CD4-positive, alpha-beta T cell treated with Interleukin-6 for 4 hours (primary cell): Measurements from ENCODE around the gene DDX19B.
"Not testable (repeated sequence)": the region's sequence is repeated elsewhere in the genome, so short reads cannot be mapped to it uniquely, and the experiment has no call there.

Experiments used
- DNase-seq: peaks from one replicate; pipeline ENCODE4 v3.0.0-alpha.2; 2020; ENCODE audit warnings: mixed read lengths

DDX19B gene

DNA sequence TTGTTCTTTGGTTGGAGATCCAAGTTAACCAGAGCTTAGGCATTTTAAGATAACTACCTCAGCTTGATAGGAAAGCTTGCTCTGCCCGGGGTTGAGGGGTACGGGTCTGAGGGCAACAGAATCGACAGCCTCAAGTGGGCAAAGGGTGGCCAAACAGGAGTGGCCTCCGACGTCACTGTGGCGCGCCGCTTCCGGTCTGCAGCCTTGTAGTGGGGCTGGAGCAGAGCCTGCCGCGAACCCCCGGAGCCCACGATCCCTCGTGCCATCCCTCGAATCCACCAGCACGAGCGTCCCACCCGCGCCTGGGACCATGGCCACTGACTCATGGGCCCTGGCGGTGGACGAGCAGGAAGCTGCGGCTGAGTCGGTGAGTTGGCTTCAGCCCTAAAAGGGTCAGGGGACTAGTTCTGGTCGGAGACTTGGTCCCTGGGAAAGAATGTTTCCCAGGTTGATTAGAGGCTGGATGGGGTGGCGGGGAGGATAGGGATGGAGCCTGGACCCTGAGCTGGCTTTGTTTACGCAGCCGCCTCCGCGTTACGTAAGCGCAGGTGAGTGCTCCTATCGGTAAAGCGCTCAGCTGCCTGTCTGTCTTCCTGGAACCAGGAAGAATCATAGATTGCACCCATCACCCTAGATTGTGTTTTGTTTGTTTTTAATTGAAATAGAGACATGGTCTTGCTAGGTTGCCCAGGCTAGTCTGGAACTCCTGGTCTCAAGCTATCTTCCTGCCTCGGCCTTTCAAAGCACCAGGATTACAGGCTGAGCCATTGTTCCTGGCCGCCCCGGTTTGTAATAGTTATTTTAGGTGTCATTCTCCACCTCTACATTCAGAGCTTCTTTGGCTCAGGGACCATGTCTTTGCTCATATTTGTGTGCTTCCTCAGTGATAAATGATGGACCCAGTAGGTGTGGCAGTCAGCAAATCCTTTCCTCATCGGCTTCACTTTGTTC, at the start of gene DDX19B:
Gene DDX19B (plus strand): TSS at position 199 of the 951 bp plus-strand sequence. CDS start 112 bp downstream, at position 311.
- peak; percentile 69 for DNase-seq

DNA sequence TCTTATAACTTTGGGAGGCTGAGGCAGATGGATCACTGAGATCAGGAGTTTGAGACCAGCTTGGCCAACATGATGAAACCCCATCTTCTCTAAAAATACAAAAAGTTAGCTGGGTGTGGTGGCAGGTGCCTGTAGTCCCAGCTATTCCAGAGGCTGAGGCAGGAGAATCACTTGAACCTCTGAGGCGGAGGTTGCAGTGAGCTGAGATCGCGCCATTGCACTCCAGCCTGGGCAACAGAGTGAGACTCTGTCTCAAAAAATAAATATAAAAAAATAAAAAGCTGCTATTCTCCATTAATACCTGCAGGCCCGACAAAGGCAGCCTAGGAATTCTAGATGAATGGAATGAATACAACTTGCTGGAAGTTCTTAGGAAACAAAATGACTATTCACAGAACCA, 49.3 kb upstream of the DDX19B start:
- DNase-seq = not testable (repeated sequence)

DNA sequence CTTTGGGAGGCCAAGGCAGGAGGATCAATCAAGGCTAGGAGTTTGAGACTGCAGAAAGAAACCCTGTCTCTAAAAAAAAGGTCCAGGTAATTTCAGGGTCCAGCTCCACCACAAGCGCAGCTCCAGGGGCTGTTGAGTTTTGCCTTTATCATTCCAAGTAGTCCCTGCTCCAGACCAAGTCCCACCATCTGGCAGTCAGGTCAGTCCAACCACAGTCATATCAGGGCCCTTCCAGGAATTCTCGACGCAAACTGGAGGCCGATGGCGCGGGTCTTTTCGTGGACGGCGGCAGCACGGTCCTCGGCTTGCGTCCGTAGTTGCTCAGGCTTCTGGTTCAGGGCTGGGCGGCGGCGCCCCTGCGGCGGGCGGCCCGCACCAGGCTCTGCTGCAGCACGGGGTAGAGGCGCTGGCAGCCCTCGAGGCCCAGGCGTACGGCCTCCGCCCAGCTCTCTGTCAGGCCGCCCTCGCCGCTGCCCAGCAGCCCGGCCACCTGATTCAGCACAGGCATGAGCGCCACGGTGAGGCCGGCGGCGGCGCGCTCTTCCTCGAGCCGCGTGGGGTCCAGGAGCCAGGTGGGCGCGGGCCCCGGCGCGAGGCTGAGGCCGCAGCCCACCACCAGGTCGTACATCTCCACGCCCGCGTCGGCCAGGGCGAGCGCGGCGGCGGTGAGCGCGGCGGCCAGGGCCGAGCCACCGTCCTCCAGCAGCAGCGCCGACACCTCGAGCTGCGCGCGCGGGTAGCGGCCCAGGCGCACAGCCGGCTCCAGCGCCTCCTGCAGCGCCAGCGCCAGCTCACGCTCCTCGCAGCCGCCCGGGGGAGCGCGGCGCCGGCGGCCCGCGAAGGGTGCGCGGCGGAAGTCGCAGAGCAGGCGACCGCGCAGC, 48.0 kb upstream of the DDX19B start:
- no peak for DNase-seq

DNA sequence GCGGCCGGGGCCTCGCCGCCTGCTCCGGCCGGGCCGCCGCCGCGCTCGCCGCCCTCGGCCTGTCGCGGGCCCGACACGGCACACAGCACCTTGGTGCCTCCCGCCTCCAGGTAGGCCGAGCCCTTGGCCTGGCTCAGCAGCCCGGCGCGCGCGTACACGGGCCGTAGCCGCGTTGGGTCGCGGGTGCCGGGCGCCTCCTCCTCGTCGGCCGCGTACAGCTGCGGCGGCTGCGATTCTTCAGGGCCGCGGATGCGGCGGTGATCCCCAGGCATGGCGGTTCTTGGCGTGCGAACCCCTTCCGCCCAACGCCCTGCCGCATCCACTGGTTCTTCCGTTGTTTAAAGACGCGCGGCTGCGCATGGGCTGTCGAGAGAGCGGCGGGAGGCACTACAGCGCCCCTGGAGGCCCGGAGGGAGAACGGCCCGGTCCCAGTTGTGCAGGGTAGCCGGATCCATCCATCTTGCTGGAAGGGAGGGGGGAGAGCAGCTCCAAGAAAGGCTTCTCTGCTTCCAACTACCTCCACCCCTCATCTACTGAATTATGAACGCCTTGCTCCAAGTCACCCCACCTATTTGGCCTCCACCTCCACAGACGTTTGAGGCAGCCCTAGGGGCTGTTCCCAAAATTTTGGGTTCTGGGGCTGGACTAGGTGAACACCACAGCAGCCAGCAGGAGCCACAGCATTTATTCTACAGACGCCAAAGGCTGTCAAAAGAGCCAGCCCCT, 47.2 kb upstream of the DDX19B start, which contains the start of gene EXOSC6:
Gene EXOSC6 (minus strand): TSS at position 312 of the 726 bp plus-strand sequence. CDS start 40 bp downstream, at position 272.
- peak; percentile 94 for DNase-seq

DNA sequence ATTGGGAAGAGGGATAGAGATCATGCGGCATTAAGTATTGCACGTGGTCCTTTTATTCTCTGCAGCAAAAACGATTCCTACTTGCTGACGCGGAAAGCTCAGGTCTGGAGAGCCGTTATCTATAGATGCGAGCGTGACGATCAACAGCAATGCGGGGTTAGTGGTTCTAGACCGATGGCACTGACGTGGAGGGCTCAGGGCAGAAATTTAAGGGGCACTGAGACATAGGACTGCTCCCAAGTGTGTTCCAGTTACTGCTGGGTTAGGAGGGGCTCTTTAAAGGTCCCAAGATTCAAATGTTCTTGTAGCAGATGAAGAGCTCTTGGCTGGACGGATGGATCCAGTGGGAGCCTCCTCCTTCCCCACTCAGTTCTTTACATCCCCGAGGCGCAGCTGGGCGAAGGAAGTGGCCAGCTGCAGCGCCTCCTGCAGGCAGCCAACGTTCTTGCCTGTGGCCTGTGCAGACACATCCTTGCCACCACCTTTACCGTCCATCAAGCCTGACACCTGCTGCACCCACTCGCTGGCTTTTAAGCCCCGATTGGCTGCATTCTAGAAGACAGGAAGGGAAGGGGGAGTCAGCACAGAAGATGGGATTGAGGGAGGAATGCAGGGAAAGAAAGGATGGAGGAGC, 46.5 kb upstream of the DDX19B start:
- no peak for DNase-seq

DNA sequence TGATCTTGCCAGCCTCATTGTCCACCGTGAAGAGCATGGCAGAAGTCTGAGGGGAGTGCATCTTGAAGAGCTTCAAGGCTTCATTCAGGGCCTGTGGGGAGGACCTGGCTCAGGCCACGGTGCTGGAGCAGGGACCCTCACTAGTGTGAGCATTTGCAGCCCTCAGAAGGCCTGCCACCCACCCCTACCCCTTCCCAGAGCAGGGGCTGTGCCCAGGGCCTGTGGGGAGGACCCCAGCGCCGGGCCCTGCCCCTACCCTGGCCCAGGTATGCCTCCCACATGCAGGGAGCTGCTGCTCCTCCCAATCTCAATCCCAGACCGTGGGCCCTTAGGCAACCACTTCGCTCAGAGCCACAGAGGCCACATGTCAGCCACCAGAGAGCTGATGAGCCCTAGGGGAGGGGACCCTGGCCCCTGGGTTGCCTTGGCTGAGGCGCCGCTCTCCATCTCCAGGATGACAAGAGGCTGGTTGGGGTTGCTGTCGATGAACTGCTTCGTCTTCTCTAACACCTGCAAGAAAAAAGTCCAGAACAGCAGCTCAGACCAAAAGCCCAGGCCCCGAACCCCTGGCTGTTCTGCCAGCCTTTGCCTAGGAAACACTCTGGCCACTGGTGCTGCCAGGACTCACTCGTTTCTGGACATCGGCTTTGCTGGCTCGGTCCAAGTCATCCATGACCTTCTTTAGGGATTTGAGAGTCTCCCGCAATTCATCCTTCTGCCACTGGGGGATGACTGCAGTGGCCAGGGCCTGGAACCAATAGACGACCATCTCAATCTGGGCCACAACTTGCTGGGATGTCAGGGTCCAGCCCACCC, 45.5 kb upstream of the DDX19B start:
- DNase-seq = peak; percentile 41

DNA sequence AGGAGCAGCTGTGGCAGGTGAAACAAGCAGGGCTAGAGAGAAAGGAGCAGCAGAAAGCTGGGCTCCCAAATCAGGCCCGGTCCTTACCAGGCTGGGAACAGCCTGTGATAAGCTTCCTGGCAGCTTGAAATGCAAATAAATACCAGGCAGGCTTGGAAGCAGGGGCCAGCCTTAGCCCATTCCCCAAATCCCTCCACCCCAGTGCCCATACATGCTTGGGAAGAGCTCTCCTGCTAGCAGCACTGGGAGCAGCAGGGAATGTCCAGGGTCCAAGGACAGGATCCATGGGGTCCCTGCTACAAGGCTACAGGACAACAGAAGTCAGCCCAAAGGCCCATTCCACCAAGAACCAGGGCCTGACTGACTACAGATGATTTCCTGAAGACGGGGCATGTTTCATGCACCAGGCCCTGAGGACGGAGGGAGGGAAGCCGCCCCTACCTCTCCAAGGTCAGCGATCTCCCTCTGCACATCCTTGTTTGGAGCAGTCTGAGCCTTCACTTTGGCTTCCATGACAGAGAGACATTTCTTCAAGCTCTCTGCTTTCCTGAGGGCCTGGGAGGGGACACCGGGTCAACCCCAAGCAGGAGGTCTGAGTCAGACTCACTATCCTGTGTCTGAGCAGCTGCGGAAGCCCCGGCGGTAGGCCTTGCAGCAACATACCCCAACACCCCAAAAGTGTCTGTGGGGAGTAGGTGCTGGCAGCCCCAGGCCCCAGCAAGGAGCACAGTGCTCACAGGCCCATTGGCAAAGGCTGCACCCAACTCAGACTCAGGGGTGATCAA, 44.6 kb upstream of the DDX19B start:
- no peak for DNase-seq

DNA sequence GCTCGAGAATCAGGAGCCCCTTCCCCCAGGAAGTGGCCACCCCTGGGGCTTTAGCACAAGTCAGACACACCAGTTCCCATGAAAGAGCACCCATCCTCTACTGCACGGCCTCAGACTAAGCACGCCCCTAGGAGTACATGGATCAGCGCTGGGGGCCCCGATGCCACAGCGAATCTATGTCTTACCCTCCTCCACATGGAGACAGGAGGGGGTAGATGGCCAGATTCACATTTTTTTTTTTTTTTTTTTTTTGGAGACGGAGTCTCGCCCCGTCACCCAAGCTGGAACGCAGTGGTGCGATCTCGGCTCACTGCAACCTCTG, 44.1 kb upstream of the DDX19B start:
- no peak for DNase-seq

DNA sequence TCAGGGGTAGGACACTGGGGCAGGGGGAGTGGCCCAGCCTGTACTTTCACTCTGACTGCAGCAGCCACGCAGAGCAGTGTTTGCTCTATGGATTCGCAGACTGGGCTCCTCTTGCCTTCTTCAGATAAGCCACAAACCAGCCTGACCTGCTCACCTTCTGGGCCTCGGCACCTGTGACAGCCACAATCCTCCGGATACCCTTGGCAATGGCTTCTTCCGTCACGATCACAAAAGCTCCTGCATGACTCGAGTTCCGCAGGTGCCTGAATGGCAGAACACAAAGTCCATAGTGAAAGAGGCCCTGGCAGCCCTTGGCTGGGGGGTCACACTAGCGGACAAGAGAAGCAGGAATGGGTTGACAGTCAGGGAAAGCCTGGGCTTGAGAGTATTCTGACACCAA, 43.4 kb upstream of the DDX19B start:
- no peak for DNase-seq

DNA sequence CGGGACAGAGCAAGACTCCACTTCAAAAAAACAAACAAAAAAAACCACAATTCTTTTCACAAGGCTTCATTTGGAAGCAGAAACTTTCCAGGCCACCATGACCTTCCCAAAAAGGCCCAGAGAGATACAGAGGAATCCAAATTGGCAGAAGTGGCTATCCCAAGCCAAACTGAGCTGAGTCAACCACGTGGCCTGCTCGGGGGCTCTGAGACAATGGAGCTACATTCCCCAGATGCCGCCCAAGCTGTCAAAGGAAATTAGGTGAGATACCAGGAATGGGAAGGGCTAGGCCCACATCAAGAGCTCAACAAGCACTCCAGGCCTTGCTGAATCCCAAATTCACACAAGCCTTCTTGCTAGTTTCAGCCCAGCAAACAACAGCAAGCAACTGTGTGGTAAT, 41.6 kb upstream of the DDX19B start:
- no peak for DNase-seq

DNA sequence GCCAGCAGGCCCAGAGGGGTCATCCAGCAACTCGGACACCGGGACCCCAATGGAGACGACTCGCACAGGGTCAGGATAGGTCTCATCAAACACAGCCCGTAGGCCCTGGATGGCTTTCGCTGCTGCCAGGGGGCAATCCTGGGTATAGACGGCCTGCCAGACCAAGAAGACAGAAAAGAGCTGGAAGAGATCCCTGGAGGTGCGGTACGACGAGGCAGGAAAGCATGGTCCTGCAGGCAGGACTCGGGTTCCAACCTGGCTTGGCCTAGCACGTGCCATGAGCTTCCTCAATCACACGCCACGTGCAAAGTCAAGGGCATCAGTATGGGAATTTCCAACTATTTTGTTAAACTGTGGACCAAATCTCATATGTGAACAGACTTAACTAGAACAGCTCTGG, 40.9 kb upstream of the DDX19B start:
- DNase-seq = no peak

DNA sequence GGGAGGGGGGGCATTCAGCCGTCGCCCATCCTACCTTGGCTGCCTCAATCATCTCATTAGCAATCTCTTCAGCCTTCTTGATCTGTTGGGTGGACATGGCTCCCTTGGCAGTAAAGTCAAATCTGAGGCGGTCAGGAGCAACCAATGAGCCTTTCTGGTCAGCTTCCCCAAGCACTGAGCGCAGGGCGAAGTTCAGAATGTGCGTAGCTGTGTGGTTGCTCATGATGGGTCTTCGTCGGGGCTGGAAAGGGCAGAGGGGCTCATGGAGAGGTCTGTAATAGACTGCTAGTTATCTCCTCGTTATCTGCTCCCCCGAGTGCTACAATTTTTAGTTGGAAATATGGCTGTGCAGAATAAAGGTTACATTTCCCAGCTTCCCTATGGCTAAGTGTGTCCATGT, 40.0 kb upstream of the DDX19B start:
- no peak for DNase-seq

DNA sequence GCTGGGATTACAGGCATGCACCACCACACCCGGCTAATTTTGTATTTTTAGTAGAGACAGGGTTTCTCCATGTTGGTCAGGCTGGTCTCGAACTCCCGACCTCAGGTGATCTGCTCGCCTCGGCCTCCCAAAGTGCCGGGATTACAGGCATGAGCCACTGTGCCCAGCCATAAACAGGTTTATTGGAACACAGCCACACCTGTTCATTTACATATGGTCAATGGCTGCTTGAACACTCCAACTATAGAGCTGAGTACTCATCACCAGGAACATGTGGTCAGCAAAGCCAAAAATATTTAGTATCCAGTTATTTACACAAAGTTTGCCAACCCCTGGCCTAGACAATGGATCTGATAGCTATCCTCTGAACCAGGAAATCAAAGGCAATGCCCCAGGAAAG, 39.1 kb upstream of the DDX19B start:
- DNase-seq = not testable (repeated sequence)

DNA sequence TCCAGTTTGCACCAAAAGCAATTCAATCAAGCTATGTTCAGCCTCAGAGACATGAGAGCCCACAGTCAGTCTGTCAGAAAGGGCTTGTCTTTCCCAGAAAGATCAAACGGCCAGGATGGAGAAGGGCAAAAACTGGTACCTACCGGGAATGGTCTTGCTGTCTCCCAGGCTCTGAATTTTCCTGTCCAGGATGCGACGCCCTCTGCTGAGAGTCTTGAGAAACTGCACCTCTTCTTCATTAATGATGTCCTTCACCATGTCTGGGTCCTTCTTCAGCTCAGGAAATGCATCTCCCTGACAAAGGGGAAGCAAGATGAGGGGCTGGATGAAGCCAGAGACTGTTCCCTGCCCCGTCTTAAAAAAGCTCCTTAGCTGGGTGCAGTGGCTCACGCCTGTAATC, 31.5 kb upstream of the DDX19B start:
- DNase-seq = peak; percentile 45

DNA sequence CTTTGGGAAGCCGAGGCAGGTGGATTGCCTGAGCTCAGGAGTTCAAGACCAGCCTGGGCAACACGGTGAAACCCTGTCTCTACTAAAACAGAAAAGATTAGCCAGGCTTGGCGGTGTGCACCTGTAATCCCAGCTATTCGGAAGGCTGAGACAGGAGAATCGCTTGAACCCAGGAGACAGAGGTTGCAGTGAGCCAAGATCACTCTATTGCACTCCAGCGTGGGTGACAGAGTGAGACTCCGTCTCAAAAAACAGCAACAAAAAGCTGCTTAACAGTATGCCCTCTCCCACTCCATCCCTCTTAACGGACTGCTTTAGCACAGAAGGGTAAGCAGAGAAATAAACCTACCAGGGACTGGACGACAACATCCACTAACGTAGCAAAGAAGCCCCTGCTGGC, 31.1 kb upstream of the DDX19B start:
- not testable (repeated sequence) for DNase-seq

DNA sequence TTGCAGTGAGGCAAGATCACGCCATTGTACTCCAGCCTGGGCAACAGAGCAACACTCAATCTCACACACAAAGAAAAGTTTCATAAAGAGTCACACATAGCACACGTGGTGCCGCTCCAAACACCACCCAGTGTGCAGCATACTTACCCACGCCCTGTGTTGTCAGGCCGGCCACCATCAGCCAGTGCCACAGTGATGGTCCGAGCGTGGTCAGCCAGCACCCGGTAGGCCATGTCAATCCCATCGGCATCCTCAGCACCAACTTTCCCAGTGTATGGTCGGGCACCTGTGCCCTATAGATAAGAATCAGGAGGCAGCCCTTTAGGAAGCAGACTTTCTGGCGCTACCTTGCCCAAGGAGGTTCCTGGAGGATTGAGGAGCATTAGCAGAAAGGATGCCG, 29.5 kb upstream of the DDX19B start:
- no peak for DNase-seq

DNA sequence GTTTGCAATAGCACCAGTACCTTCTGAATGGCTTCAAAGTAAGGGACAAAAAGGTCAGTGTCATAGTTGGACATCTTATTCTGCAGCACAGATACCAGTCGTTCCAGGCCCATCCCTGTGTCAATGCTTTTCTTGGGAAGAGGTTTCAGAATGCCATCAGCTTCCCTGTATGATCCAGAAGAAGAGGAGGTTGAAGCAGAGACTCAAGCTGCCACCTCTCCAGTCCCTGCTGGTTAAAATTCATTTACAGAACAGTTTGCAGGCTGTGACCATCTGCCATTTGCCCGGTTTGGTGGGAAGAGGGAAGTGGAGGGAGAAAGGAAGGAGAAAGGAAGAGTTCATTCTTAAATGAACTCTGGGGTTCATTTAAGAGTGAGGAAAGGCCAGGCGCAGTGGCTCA, 28.8 kb upstream of the DDX19B start:
- no peak for DNase-seq

DNA sequence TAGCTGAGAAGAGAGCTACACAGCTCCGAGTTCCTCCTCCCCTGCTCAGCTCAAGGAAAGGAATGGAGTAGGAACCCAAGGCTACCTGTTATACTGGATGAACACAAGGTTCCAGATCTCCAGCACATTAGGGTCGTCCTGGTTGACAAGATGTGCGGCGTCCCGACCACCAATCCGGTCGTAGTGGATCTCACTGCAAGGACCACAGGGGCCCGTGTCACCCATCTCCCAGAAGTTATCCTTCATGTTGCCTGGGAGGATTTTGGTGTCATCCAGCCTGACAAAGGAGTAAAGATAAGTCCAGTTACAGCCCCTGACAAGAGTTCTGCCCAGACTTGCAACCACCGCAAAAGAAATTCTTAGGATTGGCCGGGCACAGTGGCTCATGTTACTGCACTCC, 27.3 kb upstream of the DDX19B start:
- DNase-seq = no peak

DNA sequence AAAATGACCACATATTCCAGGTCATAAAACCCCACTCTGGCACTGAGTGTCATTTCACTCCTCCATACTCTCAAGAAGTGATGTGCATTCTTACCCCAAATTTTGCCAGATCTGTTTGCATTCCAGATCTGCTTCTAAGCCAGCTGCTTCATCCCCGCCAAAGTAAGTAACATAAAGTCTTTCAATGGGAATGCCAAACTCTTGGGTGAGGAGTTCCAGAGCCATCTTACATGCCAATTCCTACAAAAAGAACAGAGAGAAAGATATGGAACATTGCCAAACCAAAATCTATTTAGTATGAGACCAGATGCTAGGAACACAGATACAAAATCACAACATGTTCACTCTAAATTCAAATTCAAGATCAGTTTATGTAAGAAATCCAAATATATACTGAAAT, 22.6 kb upstream of the DDX19B start:
- DNase-seq = no peak

DNA sequence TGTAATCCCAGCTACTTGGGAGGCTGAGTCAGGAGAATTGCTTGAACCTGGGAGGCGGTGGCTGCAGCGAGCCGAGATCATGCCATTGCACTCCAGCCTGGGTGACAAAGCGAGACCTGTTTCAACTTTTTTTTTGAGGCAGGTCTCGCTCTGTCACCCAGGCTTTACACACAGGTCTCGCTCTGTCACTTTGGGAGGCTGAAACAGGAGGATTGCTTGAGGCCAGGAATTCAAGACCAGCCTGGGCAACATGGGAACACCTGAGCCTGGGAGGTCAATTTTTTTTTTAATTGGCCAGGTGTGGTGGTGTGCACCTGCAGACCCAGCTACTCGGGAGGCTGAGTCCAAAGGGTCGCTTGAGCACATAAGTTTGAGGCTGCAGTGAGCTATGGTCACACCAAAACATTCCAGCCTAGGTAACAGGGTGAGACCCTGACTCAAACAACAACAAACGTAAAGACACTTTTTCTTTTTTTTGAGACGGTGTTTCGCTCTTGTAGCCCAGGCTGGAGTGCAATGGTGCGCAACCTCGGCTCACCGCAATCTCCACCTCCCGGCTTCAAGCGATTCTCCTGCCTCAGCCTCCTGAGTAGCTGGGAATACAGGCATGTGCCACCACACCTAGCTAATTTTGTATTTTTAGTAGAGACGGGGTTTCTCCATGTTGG, 11.5 kb upstream of the DDX19B start:
- not testable (repeated sequence) for DNase-seq
